DMS153 (cell line): ENCODE data around the gene AK3.
A peak's percentile ranks its signal among the peaks of the same experiment; 100 is the strongest.

Source experiments
- DNase-seq: peaks from one replicate; lab custom pipeline; 2025; lab: John Stamatoyannopoulos, UW

AK3 gene

DNA sequence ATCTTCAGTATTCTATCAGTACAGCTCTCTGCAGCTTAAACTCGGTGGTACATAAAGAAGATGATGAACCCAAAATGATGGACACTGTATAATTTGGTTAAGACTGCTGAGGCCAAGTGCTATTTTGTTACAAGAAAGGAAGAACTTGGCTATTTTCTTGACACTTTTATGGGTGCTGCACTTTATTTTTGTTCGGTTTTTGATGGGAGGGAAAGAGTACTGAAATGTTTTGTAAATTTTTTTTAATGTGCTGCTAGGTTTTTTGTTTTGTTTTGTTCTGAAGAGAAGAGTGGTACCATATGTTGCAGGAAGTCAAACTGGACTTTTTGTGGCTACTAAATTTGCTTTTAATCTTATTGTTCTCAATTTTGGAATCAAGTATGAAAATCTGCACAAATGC is 35.0 kb downstream of the AK3 start:
- DNase-seq: no peak

DNA sequence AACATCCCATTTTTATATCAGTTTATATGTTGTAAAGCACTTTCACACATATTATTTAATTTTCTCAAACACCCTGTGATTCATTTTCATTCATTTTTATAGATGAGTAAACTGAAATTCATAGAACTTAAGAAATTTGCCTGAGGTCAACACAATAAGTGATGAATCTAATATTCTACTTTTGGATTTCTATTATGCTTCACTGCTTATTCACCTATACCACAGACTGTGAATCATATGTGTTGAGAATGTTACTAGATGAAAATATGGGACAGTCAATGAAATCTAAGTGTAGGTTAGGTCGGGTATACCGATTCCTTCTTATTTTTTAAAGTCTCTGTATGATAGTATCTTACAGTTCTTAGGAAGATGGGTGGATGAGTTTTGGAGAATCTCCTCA is 36.9 kb downstream of the AK3 start:
- DNase-seq: no peak

DNA sequence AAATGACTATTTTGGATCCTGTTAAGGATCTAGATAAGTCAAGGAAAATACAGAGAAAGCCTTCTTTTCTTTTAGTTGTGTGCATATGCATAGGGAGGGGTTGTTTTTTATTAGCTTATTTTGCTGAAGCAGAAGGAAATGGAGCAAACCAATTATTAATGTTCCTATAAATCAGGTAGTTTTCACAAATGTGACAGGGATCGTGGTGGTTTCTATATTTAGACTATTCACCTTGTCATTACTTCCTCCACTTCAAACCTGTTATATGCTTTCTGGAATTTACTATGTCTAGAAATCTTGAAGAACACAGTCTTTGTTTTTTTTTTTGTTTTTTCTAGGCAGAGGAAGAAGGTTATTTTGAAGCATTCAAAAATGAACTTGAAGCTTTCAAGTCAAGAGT is 39.5 kb downstream of the AK3 start:
- no peak for DNase-seq

DNA sequence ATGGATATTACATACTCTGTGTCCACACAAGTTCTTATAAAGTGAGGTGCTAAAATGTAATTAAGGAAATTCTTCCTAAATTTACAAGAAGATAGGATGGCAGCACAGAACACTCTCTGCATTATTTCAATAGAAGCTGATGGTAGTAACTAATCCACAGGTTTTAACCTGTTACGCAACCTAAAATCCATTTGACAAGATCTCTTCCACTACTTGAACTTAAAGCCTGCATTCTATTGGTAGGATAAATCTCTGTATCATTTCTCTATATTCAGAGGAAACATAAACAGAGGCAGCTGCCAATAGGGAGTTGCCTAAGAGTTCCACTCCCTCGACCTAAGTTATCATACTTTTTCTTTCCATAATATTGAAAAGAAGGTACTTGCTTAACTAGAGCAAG is 40.1 kb downstream of the AK3 start:
- DNase-seq: no peak

DNA sequence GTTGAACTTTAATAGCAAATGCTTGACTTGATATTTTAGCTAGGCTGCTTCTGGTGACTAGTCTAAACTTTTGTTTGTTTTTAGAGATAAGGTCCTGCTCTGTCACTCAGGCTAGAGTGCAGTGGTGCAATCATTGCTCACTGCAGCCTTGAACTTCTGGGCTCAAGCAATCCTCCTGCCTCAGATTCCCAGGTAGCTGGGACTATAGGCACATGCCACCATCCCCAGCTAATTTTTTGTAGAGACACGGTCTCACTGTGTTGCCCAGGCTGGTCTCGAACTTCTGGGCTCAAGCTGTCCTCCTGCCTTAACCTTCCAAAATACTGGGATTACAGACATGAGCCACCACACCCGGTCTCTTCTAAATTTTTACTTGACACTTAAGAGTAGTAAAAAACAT is 40.9 kb downstream of the AK3 start:
- no peak for DNase-seq

DNA sequence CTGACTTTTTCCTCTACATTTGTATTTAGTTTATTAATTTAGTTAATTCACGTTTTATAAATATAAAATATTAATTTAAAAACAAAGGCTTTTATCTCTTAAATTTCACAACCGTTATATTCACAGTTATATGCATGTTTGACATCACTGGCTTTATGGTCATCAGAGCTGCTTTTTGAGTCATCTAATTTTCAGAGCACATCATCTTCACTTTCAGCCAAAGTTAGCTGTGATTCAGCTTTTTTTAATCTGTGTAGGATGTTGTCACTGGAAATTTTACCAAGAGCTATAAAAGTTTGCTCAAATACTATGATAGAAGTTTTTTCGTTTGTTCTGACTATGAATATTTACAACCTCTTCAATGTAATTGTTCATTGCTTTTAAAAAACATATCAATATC is 49.2 kb downstream of the AK3 start:
- no peak for DNase-seq

DNA sequence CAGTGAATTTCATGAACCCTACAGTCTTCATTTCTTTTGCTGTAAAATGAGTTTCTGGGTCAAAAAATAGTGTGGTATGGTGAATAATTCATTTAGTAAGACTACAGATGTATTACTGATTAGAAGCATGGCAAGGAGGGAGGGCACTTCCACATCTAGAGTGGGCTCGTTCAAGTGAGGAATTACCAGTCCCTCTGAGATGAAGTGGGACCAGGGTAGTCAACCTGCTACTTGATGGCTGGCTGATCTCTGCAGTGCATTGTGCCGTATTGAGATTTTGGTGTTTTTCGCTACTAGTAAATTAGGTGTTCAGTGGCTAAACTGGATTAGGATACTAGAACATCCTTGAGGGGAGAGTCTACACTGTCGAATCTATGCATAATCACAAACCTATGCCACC is 50.9 kb downstream of the AK3 start:
- no peak for DNase-seq

DNA sequence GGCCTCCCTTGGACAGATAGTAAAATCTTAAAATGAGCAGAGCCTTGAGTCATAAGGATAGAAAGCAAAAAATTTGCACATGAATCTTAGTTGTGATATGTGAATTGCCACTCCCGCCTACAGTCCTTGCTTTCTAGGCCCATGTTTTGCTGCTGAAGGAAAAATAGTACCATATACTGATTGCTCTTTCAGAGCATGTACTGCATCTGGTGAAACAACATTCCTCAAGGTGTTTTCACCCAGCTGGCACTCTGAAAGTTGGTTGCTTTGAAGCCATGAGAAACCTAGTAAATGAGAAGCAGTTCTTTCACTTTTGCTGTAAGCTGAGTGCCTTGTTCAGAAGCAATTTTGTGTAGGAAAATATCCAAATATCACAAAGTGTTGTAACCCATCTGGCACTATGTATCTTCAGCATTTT is 51.3 kb downstream of the AK3 start:
- DNase-seq: no peak

DNA sequence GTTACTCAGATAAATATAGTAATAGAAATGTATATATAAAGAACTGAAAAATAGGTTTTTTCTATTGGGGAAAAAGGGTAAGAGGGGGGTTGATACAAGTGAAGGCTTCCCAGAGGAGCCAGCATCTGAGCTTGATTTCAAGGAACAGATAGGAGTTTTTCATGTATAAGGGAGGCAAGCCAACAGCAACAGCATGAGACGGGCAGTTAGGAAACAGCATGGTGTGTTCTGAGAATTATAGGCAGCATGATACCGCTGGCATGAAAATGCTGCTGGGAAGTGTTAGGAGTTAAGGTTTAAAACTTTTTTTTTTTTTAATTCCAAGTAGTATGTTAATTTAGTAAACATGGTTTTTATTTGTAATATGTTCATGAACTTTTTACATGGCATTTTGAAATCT is 52.0 kb downstream of the AK3 start:
- no peak for DNase-seq

DNA sequence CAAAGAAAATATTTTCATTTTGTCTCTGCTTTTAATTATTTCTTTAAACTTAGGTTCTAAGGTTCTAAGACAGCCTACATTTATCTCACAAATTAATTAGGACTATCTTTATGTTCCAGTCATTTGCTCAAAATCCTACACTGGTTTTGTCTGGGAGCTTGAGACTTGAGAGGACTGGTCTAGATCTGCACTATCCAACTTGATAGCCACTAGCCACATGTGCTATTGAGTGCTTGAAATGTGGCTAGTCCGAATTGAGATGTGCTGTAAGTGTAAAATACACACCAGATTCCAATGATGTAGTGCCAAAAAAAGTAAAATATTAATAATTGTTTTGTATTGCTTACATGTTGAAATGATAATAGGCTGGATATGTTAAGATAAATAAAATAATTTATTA is 54.4 kb downstream of the AK3 start:
- DNase-seq: no peak

DNA sequence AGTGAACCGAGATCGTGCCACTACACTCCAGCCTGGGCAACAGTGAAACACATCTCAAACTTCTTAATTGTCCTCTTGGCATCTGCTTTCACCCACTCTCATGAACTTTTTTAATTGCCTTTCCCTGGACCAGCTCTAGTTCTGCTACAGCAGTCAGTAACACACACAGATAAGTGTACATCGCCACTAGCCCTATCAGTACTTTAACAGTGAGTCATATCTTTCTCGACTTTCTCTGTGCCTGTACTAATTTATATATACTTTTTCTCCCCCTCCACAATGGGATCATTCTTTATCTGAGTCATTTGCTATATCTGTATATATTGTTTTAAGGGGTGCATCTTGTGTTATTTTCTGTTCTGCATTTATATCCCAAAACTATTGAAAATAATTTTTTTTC is 54.9 kb downstream of the AK3 start:
- DNase-seq: no peak

DNA sequence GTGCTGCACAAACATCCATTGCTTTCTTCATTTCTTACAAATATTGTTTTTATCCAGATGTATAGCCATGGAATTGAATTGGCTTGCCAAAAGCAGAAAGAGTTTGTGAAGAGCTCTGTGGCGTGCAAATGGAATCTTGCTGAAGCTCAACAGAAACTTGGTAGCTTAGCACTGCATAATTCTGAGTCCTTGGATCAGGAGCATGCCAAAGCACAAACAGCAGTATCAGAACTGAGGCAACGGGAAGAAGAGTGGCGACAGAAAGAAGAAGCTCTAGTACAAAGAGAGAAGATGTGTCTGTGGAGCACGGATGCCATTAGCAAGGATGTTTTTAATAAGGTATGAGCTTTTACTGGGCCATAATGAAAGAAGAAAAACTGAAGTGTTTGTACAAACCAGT is 56.2 kb downstream of the AK3 start:
- no peak for DNase-seq

DNA sequence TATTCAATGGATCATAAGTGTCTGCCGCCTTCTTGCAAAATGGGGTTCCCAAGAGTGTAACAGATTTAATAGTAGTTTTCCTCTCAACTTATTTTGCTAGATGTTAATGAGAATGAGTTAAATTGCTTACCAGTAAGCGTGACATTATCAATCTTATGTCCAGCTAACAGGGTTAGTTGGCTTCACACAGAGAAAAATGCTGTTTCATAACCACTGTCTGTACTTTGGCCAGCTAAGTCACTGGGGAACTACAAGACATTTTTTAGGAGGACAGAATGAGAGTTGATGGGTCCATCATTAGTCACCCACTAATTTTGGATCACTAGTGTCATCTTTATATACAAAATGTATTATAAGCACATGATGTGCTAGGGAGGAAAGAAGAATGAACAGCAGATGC is 60.3 kb downstream of the AK3 start:
- no peak for DNase-seq

DNA sequence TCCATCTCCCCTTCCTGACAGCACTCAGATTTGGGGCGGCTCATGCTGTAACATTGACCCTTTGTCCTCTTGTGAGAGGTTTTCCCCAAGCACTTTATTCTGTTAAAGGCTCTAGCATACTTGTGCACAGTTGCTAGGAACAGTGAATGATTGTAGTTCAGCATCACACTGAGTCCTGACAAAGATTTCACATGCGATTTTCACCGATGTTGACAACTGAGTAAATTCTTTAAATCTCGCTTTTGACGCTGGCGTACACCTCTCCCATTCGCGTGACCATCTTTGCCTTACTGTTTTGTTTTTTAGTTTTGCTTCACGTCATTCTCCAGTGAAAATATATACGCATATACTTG is 60.9 kb downstream of the AK3 start:
- no peak for DNase-seq

DNA sequence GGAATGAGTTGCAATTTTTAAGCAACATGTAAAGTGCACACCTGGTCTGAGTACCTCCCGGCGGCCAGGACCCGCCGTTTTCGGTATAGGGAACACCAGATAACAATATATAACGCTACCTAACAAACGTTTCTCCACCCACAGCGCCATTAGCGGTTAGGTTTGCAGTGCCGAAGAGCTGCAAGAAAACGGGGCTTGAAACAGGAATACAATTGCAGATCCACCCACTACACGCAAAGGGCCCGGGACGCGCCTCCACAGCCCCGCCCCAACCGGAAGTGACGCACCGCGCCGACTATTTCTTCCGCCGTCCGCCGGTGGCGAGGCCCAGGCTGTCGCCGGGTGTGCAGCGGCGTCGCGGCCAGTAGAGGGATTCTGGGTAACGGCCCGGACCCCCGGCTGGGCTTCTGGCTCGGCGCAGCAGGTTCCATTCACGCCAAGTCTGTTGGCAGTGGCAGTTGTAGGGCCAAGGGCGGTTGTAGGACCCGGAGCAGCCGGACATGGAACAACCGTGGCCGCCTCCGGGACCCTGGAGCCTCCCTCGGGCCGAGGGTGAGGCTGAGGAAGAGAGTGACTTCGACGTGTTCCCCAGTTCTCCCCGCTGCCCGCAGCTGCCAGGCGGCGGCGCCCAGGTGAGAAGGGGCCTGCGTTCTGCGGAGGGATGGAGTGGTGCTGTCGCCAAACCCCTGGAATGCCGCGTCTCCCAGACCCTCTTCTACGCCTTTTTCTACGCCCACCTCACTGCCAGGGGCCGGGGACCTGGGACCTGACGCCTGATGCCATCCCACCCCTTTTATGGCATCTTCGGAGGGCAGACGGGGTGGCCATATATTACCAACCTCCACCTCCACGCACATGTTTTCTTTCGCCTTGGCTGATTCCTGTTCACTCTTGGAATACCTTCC is 61.5 kb downstream of the AK3 start, which contains the start of gene CDC37L1:
CDC37L1 (plus strand) TSS at position 302 of the 905 bp plus-strand sequence; CDS start at position 501, 199 bp downstream.
- peak; percentile 91 for DNase-seq

DNA sequence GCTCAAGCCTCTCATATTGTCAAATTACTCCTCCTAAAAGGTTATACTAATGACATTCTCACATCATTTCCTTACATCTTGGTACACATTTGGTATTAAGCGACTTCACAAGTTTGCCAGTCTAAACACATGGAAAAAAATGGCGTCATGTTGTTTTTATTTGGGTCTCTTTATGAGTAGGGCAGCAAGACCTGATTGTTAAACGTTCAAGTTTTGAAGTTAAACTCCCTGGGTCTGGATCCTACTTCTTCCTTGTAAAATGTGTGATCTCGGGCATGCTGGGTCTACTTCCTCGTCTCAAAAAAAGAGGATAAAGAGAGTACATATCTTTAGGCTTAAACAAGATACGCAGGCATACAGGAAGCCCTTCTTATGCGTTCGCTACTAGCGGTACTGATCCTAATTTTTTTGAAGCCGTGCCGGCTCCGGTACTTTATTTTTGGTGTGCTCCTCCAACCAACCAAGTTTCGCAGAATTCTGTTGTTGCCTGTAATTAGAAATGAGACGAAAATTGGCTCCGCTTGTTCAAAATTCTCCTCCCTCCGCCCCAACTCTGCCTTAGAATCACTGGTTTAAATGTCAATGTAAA is 62.2 kb downstream of the AK3 start:
- no peak for DNase-seq

DNA sequence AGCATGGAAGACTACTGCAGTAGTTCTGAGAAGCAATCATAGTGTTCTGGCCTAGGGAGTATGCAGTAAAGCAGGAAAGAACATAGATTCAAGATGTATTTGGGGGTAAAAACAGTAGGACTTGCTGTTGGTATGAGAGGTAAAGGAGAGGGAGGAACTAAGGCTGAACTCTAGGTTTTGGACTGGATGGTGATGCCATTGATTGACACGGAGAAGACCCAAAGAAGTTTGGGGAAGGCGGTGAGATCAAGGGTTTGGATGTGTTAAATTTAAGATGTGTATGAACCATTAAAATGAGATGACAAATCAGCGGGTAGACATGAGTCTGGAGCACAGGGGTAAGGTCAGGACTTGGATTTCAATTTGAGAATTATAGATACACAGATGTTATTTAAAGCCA is 63.6 kb downstream of the AK3 start:
- no peak for DNase-seq

DNA sequence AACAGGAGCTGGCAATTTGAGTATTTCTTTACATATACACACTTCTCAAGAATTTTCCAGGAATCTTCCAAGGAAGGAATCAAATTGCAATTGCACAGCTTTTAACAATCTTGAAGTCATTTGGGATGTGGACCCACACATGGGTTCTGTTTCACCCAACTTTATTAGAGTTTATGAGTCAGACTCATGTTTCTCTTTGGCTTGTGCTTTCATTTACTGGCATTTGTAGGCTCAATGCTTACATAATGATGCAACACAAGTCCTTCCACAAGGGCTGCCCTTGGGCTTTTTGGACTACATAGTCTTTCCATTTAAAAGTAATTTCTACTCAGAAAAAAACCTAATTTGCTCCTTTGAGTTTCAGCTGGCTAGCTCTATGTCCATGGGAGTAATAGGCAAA is 66.2 kb downstream of the AK3 start:
- DNase-seq: no peak

DNA sequence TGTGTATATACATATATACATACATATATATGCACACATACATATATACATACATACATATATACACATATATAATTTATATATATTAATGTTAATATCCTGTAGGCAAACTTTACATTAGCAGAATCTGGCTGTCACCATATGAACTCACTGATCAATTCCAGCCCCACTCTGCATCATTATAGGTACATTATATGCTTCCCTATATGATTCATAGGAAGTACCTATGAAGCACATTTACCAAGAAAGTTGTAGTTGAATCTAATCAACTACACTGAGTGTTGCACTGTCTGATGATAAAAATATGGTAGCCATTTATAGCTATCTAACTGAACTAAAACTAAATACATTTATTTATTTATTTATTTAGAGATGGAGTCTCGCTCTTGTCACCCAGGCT is 69.3 kb downstream of the AK3 start:
- DNase-seq: no peak

DNA sequence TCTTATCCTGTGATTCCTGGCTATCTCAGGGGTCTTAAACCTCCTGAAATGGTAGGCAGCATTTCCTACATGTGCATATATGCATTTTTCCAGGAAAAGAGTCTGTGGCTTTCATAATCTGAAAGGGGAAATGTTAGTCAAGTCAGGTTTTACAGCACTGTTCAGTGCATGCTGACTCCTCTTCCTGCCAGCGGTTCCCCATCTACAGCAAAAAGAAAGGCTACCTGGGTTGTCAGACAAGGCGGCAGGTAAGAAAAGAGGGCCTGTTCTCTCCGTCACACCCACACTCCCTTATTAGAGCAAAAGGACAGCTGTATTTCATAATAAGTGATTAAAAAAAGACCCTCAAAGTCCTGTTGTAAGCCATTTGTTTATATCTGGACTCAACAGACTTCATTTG is 70.4 kb downstream of the AK3 start:
- DNase-seq: no peak

DNA sequence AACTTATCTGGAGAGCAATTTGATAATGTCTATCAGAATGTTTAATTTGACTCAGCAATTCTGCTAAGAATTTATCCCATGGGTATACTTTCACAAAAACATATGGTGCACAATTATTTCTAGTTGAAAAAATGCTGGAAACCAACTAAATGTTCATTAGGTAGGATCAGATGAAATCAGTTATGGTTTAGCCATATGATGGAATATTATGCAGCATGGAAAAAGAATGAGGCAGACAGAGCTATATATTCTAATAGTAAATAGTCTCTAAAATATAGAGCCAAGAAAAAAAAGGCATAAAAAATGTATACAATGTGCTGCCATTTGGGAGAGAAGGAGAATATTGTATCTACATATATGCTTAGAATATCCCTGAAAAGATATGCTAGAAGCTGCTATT is 71.1 kb downstream of the AK3 start:
- no peak for DNase-seq

DNA sequence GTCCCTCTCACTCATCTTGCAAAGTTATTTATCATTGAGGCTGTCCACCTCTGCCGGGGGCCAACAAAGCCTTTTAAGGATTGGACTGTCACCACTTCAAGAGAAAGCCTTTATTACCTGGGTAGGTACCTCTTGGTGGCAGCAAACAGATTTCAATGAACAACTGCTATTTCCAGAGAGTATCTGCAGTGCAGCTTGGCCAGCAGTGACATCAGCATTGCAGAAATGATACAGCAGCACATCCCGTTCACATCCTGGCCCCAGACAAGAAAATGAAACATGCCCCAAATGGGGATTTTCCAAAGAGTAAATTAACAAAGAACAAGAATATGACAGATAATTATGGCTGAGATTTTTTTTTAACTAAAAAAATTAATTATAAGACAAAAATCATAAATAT is 72.4 kb downstream of the AK3 start:
- DNase-seq: no peak

DNA sequence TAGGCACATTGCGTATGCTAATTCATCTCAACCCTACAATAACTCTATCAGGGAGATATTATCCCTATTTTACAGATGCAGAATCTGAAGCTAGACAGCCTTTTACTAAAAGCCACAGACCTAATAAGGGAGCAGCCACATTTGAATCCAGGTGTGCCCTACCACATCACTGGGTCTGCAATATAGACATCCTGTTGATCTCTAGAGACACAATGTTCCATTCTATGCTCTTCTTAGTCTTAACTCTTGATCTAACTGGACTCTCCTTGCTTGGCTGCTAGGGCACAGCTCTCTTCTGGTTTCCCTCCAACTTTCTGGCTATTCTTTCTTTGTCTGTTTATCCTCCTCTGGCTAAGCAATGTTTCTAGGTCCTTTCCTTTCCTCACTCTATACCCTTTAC is 73.3 kb downstream of the AK3 start:
- no peak for DNase-seq
